Stimulated activated CD8-positive, alpha-beta memory T cell treated with anti-CD3 and anti-CD28 coated beads, Interleukin-15, amount 100 ng/mL, for 4 hours (primary cell): ENCODE data around the gene NOP16.
A peak's percentile ranks its signal among the peaks of the same experiment; 100 is the strongest.

Experiments
- DNase-seq, 2 donors: peaks; one replicate each; pipeline ENCODE4 v3.0.0-alpha.2; 2020; ENCODE audit warnings: low read depth in 2 of 2

Gene NOP16

GRCh38 chr5:176388444-176389134, at the start of gene NOP16, which contains the start of gene HIGD2A:
Gene NOP16 (minus strand): TSS chr5:176388598. CDS start chr5:176388539, 59 bp downstream.
Gene HIGD2A (plus strand): TSS chr5:176388751. CDS start chr5:176388820, 69 bp downstream.
- DNase-seq = peak; percentile 97 to 99

DNA sequence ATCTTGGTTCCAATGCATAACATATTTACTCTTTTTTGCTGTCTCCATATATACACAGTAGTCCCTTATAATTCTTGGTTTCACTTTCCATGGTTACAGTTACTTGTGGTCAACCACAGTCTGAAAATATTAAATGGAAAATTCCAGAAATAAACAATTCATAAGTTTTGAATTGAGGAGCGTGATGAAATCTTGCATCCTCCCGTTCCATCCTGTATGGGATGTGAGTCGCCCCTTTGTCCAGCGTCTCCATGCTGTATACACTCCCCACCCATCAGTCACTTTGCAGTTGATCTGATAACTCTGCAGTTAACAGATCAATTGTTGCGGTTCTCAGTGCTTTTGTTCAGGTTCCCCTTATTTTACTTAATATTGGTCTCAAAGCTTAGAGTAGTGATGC, 48.3 kb upstream of the NOP16 start:
- no peak for DNase-seq

GRCh38 chr5:176432707-176433106, 44.3 kb upstream of the NOP16 start:
- no peak for DNase-seq

GRCh38 chr5:176429972-176430371, 41.6 kb upstream of the NOP16 start:
- no peak for DNase-seq

DNA sequence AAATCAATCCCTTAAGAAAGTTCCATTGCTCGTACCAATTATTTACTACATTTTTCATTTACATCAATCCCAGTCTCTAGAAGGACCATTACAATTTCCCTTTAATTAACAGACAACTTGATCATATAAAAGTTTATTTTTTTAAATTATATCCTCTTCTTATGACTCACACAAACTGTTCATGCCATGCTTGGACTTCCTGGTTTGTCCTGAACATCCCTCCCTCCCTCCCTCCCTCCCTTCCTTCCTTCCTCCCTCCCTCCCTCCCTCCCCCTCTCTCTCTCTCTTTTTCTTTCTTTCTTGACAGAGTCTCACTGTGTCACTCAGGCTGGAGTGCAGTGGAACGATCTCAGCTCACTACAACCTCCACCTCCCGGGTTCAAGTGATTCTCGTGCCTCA, 39.6 kb upstream of the NOP16 start:
- DNase-seq = no peak

DNA sequence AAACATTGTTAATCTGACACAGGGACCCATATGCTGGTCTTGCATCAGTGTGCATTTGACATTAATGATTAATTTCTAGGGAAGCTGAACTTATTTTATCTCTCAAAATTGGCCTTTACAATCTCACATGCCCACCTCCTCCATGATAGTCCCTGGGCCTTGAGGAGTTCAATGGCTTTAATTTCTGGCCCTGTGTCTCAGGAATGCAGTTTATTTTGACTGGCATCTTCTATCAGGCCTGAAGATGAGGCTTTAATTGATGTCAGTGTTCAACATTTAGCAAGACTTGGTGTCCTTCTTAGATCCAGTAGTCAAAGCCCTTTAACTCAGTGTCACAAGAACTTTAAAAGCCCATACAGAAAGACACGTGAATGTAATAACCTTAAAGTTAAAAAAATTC, 38.5 kb upstream of the NOP16 start:
- DNase-seq = no peak

DNA sequence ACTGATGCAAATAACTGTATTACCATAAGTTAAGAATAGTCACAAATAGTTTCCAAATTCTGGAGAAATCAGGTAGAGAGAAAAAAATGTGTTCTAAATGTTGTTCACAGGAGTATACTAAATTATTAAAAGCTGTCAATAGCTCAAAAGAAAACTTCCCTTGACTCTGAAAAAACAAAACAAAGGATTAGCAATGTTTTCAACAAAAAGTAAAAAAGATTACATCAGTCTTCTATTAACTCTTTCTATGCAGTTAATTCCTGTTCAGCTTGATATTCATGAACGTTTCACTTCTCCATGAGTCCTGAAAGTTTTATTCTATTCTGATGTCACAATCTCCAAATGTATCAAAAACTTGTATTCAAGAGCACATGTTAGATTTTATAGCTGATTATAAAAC, 37.4 kb upstream of the NOP16 start:
- DNase-seq = no peak

- no peak for DNase-seq
Measured at GRCh38 chr5:176425138-176425537, 36.7 kb upstream of the NOP16 start.

DNA sequence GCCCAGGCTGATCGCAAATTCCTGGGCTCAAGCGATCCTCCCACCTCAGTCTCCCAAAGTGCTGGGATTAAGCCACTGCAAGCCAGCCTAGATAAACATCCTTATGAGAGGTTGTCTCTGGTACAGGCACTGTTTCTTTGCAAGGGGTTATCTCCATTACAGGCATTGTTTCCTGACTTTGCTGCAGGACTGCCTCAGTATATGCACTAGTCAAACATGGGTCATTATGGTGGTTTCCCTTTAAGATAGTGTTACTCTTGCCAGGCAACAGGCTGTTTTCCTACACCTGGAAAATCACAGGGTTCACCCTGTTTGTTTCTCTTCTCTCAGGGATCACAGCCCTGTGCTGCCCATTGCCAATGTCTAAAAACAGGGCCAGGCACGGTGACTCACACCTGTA, 35.8 kb upstream of the NOP16 start:
- no peak for DNase-seq

DNA sequence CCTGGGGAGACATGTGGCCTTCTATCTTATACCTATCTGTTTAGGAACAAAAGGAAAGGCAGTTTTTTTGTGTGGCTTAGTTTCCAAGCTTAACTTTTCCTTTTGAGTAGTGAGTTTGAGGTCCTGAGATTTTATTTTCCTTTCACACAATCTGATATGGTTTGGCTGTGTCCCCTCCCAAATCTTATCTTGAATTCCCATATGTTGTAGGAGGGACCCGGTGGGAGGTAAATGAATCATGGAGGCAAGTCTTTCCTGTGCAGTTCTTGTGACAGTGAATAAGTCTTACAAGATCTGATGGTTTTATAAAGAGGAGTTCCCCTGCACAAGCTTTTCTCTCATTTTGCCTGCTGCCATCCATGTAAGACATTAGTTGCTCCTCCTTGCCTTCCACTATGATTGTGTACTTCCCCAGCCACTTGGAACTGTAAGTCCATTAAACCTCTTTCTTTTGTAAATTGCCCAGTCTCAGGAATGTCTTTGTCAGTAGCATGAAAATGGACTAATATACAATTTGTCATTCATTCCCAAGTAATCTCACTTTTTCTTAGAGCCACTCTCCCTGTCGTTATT, 32.7 kb upstream of the NOP16 start:
- no peak for DNase-seq

- DNase-seq = no peak
Measured at GRCh38 chr5:176420086-176420485, 31.7 kb upstream of the NOP16 start.

GRCh38 chr5:176418251-176418650, 29.9 kb upstream of the NOP16 start:
- DNase-seq = no peak

DNA sequence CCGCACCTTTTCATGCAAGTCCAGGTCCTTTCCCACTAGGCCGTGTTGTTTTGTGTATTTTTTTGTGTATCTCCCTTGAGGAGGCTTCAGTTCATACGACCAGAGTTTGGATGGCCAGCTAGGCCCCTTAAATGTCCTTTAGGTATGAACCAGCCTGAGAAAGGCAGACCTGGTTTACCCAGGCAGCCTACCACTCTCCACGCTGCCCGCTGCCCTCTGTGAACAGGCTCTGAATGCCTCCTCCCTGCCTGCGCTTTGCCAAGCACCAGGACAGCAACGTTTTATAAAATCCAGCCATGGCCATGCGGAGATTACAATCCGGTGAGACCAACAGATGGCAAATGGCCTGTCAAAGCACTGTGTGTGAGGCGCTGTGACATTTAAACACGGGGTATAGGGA, 28.6 kb upstream of the NOP16 start:
- DNase-seq = no peak

- peak; percentile 72 to 87 for DNase-seq
Measured at GRCh38 chr5:176415952-176416924, 27.8 kb upstream of the NOP16 start, which contains the start of gene CLTB. Gene CLTB (minus strand): TSS chr5:176416539. CDS start chr5:176416363, 176 bp downstream.

DNA sequence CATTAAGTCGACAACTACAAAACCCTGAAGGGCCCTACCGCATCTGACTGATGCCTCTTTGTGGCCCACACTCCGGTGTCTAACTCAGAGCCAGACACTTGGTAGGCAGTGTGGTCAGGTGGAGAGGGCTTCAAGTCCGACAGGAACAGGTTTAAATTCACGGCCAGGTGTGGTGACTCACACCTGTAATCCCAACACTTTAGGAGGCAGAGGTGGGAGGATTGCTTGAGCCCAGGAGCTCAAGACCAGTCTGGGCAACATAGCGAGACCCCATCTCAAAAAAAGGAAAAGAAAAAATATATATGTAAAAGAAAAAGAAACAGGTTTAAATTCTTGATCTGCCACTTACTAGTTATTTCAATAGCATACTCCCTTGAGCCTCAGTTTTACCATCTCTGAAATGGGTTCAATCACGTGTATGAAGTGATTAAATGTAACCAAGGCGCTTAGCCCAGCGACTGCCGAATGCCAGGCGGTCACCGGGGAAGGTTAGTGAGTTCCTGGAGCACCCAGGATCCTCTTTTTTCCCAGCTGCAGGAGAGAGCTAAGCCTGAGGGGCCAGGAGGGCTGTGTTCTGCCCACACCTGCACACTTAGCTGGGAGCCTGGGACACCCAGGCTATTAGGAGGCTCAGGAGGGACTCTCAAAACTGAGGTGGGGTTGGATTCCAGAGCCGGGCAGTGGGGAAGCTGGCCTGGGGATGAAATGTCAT, 27.0 kb upstream of the NOP16 start:
- DNase-seq = no peak

- DNase-seq = no peak
Measured at GRCh38 chr5:176414704-176415103, 26.3 kb upstream of the NOP16 start.

GRCh38 chr5:176413709-176414191, 25.4 kb upstream of the NOP16 start:
- DNase-seq = no peak

- no peak for DNase-seq
Measured at GRCh38 chr5:176413255-176413565, 24.8 kb upstream of the NOP16 start.

DNA sequence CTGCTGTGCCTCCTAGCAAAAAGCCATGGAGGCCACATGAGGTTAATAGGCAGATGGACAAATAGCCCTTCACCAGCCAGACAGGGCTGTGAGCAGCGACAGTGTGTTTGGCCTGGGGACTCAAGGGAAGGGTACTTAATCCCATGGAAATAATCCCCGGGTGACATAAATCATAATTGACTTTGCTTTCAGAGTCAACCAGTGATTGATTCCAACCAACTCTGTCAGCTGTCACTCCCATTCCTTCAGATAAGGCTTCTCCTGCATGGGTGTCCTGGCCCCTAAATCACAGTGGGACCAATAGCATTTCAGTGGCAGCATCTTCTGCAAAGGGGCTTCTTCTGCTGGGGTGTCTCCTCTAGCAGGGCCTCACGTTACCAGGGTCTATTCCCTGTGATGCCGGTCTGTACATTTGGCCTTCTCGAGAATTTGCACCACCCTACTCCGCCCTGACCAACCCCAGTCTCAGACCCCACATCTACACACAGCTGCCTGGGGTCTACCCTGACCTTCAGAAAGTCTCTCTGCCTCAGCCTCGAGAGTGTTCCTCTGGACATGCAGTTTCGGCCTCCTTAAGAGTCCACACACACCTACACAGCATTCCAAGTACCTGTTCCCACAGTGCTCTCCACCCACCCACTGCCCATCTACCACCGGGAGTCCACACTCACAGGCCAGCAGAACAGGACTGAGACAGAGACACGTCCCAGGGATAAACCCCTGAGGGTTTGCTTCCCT, 24.3 kb upstream of the NOP16 start:
- no peak for DNase-seq

DNA sequence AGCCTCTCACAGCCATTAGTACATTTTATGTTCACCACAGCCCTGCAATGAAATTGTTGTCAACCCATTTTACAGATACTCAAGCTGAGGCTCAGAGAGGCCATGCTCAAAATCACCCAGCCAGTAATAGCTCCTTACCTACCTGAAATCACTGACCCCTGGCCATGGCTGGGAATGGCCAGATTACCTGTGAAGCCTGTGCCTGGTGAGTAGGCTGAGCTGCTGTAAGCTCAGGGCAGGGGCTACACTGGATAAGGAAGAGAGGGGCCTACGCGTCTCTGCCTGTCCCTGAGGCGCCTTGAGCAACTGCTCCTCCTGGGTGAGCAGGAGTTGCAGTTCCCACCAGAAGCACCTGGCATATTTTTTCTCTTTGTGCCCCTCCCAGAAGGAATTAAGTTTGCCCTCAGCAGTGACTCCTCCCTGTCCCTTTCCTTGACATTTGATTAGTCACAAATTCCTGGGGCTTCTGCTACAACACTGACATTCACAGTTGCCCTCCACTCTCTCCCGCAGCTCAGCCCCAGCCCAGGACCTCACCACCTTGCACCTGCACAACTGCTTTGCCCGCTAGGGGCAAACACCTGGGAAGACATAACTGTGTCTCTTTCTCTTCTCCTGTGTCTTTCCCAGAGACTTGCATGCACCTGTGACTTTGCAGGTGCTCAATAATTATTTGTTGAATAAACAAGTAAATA, 22.2 kb upstream of the NOP16 start:
- DNase-seq = no peak
